HuH-7 (cell line): ENCODE data around the gene AANAT.

Source experiments
- DNase-seq: peaks from one replicate; pipeline ENCODE4 v3.0.0; 2011; ENCODE audit warnings: low spot score

AANAT gene

DNA sequence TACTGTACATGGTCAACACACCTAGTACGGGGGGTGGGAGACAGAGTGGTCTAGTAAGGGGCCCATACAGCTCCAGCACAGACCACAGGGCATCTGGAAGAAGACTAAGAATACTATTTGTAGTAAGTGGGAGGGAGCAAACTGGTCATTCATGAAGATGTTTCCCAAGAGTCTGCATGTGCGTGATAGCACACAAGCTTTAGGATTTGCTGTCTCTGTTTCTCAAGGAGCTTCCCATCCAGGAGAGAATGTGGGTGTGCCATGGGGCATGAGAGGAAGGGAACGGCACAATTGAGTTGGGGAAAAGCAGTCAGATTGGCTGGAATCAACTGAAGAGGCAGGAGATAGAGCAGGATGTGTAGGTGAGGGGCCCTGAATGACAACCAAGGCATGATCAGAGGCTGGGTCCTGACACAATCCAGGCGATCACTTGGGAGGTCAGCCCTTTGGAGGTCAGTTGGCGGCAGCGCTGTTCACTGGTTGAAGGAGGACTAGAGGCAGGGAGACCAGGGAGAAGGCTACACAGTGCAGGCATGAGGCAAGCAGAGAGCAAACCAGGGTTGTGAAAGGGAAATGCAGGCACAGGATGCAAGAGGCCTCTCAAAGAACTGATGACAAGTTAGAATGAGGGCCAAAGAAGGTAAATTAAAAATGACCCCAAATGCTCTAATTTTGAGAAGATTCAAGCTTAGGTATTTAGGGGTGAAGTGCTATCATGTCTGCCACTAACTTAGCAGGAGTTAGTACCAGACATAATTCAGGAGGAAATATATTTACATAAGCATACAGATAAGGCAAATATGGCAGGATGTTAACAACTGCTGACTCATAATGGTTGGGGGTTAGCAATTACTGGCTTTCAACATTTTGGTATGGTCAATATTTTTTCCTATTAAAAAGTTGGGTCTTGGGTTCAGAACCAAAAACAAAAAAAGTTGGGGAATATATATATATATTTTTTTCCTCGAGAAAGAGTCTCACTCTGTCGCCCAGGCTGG is 24.8 kb upstream of the AANAT start:
- DNase-seq: no peak

DNA sequence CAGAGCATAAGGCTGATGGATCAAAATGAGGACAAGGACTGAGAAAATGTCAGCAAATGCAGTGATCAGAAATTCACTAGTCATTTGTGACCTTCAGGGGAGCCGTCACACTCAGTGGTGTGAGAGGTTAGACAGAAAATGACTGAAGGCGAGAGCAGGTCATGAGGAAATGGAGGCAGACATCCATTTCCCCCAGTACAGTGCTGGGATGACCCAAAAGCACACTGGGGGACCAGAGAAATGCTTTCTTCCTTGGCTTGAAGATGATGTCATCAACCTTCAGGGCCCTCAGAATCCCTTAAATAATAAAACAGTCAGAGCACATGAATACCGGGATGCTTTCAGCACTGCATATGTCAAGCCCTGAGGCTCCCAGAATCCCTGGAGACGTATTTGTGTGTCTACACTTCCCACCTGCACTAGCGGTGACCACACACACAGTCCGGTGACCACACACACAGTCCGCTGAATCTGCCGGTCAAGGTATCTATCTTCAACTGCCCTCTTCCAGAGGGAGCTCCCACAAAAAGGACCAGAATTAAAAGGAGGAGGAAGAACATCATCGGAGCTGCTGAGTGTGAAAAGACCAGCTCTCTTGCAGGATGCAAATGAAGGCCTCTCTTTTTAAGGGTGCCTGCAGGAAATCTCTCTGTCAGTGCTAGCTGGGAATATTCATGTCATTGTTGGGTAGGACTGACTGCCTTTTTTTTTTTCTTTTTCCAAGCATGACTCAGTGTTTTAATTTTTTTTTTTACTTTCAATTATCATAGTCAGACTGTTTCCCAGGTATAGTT is 22.7 kb upstream of the AANAT start:
- no peak for DNase-seq

DNA sequence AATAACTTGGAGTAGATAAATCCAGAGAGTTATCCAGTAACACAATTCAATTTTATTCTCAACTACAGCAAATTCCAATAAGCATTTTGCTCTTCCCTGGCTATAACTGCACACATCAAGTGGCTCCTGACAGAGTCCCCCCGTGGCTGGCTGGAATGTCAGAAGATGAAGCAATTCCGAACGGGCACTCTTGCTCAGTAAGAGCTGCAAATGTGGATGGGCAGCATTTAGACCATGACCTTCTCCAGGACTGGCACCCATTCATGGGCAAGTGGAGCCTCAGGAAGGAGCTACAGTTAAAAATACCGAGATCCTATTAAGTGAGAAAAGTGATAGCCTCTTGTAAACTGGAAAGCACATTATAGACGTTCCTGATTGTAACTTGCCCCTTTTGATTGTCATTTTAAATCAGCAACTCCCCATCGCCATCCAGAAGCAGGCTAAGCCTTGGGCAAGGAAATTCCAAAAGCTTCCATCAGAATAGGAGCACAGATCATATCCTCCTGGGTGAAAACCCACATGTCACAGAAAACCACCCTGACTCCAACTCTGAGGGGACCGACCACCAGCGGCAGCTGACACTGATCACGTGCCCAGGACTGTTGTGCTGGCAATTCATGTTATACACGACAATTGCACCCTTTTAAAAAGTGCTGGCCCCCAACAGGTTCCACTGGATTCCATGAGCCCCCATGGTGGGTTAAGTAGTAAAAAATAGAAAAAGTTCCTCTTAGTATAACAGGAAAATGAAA is 21.5 kb upstream of the AANAT start:
- DNase-seq: no peak

DNA sequence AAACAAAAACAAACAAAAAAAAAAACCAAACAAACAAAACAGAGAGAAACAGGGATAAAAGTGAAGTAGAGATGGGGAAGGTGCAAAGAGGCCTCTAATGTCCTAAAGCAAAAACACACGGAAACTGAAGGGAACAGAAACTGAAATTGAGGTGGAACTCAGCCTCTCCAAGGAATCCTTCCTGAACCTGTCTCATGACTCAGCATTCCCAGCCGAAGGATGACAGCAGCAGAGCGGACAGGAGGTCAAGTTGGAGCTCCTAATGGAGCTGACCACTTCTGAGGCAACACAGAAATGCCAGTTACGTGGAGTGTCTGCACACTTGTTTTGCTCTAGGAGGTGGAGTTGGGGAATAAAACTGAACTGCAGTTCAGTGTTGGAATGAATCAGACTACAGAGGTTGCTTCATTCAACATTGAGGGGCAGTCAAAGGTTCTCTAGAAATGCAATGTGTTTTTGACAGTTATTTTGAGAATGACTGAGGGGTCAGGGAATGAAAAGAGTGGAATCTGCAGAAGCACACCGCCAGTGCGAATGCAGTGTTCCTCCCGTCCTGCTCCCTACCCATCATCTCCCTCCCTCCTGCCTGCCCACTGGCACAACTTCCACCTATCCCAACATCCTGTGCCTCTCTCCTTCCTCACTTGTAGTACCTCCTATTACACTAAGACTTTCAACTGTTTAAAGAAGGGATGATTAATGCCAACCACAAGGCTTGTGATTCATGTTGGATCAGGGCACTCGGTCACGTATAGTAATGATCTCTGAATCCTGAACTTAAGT is 20.8 kb upstream of the AANAT start:
- peak; percentile 69 for DNase-seq

DNA sequence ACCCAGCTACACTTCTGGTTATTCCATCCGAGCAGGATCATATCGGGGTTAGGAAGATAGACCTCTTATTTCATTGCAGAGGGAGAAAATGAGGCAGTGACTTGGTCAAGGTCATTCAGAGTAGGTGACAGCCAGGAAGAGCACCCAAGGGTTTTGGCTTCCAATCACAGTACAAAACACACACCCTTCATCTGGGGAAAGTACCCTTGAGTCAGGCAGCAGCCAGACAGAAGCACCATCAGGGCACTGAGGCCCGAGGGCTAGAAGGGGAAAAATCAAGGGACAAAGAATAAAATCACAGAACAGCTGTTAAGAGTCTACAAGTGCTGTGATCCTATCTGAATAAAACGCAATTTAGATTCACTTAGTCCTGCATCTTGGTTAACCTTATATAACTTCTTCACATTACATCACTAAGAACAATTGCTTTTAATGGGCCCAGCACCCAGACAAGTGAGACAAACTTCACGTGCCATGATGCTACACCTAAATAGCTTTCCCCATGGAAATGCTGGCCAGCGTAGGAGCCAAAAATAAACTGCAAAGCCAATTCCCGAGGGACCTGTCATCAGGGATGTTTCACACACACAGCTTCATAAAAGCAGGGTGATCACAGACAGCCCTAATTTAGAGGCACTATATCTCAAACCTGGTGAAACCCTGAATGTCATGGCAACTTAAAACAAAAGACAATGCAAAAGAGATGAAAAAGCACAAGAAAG is 19.3 kb upstream of the AANAT start:
- no peak for DNase-seq

DNA sequence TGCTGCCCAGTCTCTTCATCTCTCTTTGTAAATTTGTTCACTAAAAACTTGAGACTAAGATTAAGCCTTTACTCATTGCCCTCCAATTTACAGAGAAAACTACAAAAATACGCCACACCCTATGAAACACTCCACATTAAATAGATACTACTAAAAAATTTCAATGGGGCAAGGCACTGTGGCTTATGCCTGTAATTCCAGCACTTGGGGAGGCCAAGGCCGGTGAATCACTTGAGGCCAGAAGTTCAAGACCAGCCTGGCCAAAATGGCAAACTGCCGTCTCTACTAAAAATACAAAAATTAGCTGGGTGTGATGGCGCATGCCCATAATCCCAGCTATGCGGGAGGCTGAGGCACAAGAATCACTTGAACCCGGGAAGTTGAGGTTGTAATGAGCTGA is 18.3 kb upstream of the AANAT start:
- DNase-seq: no peak

DNA sequence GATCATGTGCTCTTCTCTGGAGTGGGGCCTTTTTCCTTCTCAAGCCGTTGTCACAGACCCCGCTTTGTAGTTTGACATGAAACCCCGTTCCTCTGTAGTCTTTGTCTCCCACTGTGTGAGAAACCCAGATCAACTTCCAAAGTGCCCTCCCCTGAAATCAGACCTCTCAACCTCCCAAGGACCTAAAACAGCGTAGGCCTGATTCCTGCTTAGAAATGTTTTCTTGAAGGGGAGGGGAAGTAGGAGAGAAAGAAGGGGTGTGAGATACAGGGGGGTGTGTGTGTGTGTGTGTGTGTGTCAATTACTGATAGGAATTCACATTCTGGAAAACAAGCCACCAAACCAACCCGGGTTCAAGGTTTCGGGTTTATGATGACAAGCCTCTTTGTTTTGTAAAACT is 15.9 kb upstream of the AANAT start:
- DNase-seq: no peak

DNA sequence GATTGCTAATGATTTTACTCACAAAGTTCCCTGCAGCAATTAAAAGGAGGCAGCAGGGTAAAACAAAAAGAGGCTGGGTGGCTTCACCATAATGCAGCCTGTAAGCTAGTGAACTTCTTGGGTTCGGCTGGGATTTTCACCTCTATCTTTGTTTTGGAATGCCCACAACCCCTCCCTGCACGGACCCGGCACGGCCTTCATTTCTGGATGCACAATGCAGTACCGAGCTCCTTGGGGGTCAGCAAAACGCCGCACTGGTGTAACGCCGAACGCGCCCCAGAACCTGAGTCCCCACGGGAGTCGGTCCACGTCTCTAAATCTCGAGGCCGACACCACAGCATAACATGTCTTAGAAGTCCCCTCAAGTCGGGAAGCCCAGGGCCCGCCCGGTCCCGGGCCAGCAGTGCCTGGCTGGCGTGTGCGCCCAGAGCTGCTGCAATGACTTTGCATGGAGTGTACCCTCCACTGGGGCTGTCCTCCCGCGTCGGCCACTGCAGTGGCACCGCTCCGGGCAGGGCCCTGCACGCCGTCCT is 15.2 kb upstream of the AANAT start:
- DNase-seq: no peak

DNA sequence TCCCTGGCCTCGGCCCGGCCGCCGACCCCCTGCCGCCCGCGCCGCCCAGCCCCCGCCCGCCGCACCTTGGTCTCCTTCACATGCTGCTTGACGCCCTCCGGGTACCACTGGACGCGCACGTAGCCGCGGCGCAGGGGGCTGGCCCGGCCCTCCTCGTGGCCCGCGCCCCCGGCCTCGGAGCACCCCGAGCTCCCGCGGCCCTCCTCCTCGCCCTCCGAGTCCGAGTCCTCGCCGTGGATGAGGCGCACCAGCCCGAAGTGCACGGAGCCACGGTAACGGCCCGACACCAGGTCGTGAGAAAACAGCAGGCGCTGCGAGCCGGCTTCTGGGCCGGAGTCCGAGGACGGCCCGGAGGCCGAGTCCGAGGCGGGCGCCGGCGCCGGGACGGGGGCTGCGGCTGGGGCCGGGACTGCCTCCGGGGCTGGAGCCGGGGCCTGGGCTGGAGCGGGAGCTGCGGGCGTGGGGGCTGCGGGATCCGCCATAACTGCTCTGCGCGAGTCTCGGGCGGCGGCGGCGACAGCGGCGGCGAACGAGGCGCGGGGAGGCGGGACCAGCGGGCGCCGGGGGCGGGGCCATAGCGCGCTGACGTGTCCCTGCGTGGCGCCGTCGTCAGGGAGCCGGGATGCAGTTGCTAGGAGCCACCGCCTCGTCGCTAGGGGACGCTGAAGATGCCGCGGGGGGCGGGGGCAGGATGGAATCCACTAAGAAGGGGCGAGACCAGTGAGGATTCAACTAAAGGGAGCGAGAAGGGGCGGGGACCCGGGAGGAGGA is 14.6 kb upstream of the AANAT start, which contains the start of gene UBE2O:
Gene UBE2O (minus strand): TSS at position 493 of the 771 bp plus-strand sequence. CDS start 11 bp downstream, at position 482.
- DNase-seq: peak; percentile 93

DNA sequence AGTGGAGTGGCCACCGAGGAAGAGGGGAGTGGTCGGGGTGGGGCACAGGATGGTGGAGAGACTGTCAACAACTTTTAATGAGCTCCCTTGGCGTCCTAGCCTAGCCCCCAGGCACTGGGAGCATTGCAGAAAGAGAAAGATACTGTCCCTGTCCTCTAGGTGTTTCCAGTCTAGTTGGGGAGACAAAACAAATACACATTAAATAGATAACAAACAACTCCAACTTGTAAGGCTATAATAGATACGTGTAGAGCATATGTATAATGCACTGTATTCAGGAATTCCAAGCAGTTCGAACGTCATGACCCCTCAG is 14.0 kb upstream of the AANAT start:
- DNase-seq: no peak

DNA sequence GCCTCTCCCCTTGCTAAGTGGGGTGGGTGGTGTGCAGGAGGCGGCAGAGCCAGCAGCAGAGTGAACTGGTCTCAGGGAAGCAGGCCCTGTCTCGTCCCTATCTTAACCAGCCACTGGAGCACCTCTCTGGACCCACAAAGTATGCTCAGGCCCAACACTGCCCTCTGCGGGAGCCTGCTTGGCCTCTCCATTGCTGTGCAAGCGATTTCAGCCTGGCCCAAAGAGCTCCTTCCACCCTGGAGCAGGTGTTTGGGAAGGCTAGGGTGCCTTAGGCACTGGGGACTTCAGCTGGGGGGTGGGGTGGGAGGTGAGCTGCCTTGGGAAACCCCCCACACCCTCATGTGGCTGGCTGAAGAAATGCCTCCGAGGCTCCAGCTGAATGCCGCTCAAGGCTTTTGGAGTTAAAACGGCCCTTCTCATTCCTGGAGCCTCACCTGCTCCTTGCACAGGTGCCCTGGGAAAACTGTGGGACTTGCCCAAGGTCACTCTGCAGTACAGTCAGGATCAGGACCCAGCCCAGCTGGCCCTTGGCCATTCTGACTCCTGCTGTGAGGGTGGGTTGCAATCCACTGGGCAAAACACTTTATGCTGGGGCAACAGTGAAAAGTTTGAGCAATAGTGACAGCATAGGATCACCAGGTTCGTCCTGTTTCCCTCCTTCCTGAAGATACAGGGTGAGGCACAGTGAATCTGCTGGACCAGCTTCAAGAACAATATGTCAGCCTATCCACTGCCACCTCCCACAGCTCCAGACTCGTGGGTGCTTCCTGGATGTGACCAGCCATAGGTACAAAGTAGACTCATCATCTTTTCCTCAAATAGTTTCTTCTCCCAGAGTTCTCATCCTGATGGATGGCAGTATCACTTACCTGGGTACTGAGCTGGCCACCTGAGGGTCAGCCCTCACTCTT is 8.6 kb upstream of the AANAT start:
- DNase-seq: peak; percentile 84

DNA sequence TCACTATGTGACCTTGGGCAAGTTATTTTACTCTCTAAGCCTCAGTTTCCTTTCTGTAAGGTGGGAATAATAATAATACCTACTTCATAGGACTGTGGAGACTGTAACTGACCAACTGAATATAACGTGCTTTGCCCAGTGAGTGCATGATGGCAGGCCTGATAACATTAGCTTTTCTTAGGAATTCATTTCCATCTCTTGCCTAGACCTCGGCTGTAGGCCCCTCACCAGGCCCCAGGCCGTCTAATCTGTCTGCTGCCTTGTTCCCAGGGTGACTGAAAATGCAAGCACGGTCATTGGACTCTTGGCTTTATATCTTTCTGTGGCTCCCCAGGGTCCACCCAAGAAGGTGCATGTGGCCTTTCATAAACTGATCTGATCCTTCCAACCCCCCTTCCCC is 7.7 kb upstream of the AANAT start:
- no peak for DNase-seq

DNA sequence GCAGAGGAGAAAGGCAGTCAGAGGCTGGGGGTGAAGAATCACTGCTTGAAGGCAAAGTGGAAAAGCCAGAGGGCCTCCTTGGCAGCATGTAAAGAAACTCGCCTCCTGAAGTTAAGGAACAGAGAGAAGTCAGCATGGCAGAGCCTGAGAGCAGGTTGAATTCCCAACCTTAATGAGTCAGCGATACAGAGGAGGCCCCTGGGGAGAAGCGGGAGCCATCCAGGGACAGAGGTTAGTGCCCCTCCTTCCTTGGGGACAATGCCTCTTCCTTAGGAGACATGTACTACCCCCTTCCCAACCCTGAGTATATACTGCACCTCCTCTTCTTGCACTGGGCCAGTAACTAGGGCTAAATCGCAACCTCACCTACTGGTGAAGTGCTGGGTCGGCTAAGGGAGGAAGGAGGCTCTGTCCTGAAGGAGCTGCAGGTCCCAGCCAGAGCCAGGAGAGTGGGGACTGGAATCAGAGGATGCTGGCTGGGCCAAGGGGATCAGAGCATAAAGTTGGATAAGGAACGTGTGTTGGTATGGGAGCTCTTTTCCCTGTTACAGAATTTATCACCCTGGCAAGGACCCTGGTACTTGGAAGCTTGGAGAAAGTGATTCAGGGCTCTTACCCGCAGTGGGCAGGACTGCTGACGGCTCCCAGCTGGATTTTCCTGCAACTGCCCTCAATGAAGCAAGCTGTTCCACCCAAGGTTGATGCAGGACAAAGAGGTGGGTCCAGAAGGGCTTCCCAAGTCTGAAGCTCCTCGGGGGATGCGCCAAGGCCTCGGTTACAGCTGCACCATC is 5.4 kb upstream of the AANAT start:
- DNase-seq: no peak

DNA sequence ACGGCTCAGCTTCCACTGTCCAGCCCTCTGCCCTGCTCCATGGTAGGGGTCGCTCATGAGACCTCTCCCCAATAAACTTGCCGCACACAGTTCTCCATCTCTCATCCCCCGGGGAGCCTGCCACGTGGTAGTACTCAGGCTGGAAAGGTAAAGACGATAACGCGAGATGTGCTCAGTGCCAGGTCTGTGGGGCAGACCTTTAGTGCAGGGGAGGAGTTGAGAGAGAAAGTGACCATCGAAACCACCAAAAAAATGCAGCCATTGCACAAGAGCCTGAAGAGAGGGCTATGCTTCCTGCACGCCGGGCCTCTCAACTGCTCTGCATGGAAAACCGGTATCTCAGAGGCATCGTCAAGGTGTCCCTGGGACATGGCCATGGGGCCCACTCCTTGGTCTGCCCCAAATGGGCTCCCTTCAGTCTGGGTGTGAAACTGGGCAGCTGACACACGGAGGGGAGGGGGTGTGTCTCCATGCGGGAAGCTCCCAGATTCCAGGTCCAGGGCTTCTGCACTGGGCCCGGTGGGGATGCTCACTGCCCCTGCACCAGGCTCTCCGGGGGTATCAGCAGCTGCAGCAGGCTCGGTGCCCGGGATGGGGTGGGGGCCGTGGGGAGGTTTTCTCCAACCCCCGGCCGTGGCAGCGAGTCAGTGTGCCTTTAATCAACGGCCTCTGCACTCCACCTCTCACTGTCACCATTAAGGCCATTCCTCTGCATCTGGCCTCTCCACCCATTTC is 4.7 kb upstream of the AANAT start:
- no peak for DNase-seq

DNA sequence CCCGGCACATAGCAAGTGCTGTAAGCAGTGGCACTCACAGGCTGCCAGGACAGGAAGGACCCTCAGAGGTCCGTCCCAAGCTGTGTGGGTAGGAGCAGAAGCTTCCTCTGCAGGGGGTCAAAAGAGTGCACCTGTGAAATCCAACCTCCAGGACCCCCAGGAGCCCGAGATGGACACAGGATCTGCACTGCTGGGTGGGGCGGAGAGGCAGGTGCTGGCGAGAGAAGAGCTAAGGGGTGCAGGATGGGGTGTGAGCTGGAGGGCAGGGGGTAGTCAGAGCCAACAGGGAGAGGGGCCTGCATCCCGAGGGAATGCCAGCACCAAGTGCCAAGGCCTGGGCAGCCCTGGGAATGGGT is 650 bp upstream of the AANAT start:
- DNase-seq: no peak

DNA sequence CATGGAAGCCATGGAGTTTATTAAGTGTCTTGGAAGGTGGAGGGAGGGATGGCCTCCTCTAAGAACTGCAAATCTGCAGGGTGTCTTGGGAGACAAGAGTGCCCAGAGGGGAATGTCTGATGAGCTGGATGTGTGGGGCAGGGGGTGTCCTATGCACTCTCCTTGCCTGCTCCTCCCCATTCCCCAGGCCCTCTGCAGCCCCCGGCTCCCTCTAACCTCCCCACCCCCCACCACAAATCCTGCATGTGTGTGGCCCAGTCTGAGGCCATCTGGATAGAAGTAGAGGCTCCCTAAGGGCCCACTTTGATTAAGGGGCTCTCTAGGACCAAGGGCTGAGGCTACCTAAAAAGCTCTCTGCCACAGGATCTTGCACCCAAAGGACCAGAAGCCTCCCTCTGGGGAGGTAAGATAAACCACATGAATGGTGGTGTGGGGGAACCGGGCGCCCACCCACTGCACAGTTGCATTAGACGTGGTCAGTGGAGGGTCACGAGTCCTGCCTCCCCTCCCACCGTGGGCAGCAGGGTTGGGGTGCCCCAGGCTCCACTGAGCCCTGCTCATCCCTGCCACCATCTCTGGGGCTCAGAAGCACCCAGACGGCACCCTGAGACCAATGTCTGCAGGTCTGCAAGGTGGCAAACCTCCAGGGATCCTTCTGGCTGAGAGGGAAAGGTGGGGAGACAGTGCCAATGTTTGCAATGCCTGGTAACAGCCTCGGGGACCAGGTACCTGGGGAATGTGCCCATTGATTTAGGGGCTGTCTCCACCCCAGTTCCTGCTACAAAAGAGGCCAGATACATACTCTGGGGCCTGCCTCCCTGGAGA is 618 bp downstream of the AANAT start:
- DNase-seq: no peak

DNA sequence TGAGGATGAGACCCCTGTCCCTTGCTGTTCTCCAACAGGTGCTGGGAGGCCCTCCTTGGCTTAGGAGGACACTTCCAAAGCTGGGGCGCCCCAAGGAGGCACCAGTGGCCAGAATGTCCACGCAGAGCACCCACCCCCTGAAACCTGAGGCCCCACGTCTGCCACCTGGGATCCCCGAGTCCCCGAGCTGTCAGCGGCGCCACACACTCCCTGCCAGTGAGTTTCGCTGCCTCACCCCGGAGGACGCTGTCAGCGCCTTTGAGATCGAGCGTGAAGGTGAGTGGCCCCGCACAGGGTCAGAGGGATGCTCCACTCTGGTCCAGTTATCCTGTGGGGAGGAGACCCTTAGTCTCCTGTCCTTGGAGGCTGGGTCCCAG is 1.2 kb downstream of the AANAT start:
- no peak for DNase-seq
